ENCODE measurements around the gene AKNA. TPM values are rescaled to one million over a fixed set of nuclear protein-coding genes. Genes with fewer than 3 reads are reported as not detected.

AKNA gene
- total and polyA plus RNA-seq, 4 donors: 29.5 to 79.5 (median 48.6) TPM

DNA sequence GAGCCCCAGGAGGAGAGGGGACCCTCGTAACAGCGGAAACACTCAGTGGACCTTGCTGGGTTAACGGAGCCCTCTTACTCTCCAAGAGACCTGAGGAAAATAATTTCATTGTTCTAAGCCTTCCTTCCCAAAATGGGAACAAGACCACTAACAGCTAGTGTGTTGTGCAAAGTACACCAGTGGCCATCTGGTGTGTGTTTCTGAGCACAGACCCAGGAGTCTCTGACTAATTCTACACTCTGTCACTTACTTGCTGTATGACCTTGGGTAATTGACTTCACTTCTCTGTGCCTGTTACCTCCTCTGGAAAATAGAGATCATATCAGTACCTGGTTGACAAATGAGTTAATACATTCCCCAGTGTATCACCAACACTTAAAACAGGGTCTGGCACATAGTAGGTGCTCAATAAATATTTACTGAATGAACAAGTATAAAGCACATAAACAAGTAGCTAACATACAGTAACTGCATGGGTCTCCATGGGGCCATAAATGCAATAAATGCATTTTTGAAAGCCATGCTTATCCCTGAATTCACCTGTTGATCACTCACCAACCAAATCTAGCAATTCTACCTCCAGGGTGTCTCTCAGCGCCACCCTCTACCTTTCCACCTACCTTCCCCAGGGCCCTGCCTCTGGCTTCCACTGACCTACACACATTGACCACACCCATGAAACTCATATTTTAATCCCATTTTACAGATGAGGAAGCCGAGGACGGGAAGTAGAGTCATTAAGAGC lies 44.7 kb upstream of the AKNA start:
- Histone ChIP-seq H3K36me3 (ENCODE audit: control insufficient read depth in 4 of 4, insufficient read depth in 4 of 4, low read length in 4 of 4) (no peaks in the 10 kb centered on the region), H3K27me3 (ENCODE audit: control insufficient read depth in 3 of 3, insufficient read depth in 3 of 3, low read length in 2 of 3) (no peaks in the 10 kb centered on the region), H3K4me3 (no peak overlapping the region), H3K9ac (ENCODE audit: insufficient read depth in 1 of 2, low read length in 2 of 2) (no peak overlapping the region), H3K9me3 (ENCODE audit: control insufficient read depth in 4 of 4, insufficient read depth in 3 of 4, low read length in 3 of 4) (no peaks in the 10 kb centered on the region), H3K27ac (ENCODE audit: low read depth in 1 of 2, low read length in 1 of 2) (no peak overlapping the region), H3K4me1 (ENCODE audit: control insufficient read depth in 5 of 5, insufficient read depth in 5 of 5, low read length in 5 of 5) (peaks cover 0 to 4% (median 0%) of the 10 kb centered on the region in 5 donors)
- DNase-seq: no peak
- TF ChIP-seq, protein P1, sequence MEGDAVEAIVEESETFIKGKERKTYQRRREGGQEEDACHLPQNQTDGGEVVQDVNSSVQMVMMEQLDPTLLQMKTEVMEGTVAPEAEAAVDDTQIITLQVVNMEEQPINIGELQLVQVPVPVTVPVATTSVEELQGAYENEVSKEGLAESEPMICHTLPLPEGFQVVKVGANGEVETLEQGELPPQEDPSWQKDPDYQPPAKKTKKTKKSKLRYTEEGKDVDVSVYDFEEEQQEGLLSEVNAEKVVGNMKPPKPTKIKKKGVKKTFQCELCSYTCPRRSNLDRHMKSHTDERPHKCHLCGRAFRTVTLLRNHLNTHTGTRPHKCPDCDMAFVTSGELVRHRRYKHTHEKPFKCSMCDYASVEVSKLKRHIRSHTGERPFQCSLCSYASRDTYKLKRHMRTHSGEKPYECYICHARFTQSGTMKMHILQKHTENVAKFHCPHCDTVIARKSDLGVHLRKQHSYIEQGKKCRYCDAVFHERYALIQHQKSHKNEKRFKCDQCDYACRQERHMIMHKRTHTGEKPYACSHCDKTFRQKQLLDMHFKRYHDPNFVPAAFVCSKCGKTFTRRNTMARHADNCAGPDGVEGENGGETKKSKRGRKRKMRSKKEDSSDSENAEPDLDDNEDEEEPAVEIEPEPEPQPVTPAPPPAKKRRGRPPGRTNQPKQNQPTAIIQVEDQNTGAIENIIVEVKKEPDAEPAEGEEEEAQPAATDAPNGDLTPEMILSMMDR (IDR thresholded peaks at IDR 0.05; ENCODE audit: control extremely low read depth, extremely low read depth): no peak
- no peak for ATAC-seq (ENCODE audit: insufficient read depth, low FRiP score)
- 78 to 80% methylated on average over 6 of the region's 6 CpGs for WGBS, 2 donors

DNA sequence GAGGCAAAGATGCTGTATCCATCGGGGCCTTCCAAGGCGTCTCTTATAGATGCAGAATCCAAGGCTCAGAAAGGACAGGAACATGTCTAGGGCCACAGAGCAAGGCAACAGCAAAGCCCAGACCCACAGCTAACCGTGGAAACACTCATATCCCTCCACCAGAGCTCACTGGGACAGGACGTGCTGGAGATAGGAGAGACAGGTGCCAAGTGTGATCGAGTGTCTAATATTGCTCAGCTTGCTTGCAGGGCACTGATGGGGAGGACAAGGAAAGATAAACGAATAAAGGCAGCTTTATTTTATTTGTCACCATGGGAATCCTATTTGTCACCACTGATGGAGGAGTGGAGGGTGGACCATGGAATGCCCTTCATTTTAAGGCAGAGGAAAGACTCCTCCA lies 44.0 kb upstream of the AKNA start:
- Histone ChIP-seq H3K27me3 (ENCODE audit: control insufficient read depth in 3 of 3, insufficient read depth in 3 of 3, low read length in 2 of 3) (no peaks in the 10 kb centered on the region), H3K36me3 (ENCODE audit: control insufficient read depth in 4 of 4, insufficient read depth in 4 of 4, low read length in 4 of 4) (no peaks in the 10 kb centered on the region), H3K4me1 (ENCODE audit: control insufficient read depth in 5 of 5, insufficient read depth in 5 of 5, low read length in 5 of 5) (peaks cover 0 to 4% (median 0%) of the 10 kb centered on the region in 5 donors), H3K27ac (ENCODE audit: low read depth in 1 of 2, low read length in 1 of 2) (no peak overlapping the region), H3K9me3 (ENCODE audit: control insufficient read depth in 4 of 4, insufficient read depth in 3 of 4, low read length in 3 of 4) (no peaks in the 10 kb centered on the region), H3K4me3 (no peak overlapping the region), H3K9ac (ENCODE audit: insufficient read depth in 1 of 2, low read length in 2 of 2) (no peak overlapping the region)
- TF ChIP-seq, protein P1 (IDR thresholded peaks at IDR 0.05; ENCODE audit: control extremely low read depth, extremely low read depth): no peak
- 88% methylated on average over 6 of the region's 6 CpGs for WGBS, 2 donors
- ATAC-seq (ENCODE audit: insufficient read depth, low FRiP score) (no peak), DNase-seq (no peak)

DNA sequence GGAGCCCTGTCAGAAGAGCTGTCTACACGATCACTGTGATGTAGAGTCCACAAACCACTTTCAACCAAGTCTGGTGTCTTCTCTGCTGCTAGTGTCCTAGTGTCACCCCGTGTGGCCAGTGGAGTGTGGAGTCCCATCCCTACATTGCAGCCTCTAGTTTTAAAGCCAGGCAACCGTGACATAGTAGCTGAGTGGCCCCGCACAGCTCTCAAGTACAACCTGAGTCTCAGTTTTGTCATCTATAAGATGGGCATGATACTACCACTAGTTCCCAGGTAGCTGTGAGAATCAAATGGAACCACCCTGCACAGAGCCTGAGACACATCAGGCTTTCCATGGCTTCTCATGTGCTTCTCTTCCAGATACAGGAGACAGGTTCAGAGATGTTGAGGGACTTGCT lies 43.2 kb upstream of the AKNA start:
- TF ChIP-seq, protein P1 (IDR thresholded peaks at IDR 0.05; ENCODE audit: control extremely low read depth, extremely low read depth): no peak
- Histone ChIP-seq H3K27ac (ENCODE audit: low read depth in 1 of 2, low read length in 1 of 2) (no peak overlapping the region), H3K9ac (ENCODE audit: insufficient read depth in 1 of 2, low read length in 2 of 2) (no peak overlapping the region), H3K36me3 (ENCODE audit: control insufficient read depth in 4 of 4, insufficient read depth in 4 of 4, low read length in 4 of 4) (no peaks in the 10 kb centered on the region), H3K27me3 (ENCODE audit: control insufficient read depth in 3 of 3, insufficient read depth in 3 of 3, low read length in 2 of 3) (no peaks in the 10 kb centered on the region), H3K4me1 (ENCODE audit: control insufficient read depth in 5 of 5, insufficient read depth in 5 of 5, low read length in 5 of 5) (peaks cover 0 to 4% (median 0%) of the 10 kb centered on the region in 5 donors), H3K9me3 (ENCODE audit: control insufficient read depth in 4 of 4, insufficient read depth in 3 of 4, low read length in 3 of 4) (no peaks in the 10 kb centered on the region), H3K4me3 (no peak overlapping the region)
- no peak for DNase-seq
- 86 to 95% methylated on average over 4 of the region's 4 CpGs for WGBS, 2 donors
- ATAC-seq (ENCODE audit: insufficient read depth, low FRiP score): no peak

Data from lung (tissue), 12 donors.